ENCODE data around the gene TNMD. TPM values are rescaled to one million over a fixed set of nuclear protein-coding genes. Genes with fewer than 3 reads are reported as not detected.

Gene TNMD
- total and polyA plus RNA-seq, 2 donors (not counting 3 experiments of a cell fraction or from before 2014, with no cell fraction given), result not detected

- peaks cover 3% of the 10 kb centered on the region for H3K79me2 ChIP-seq (ENCODE audit: control insufficient read depth, insufficient read depth, low read length)
- peak overlapping the region in 1 of 3 experiments; percentile 69 for H3K4me3 ChIP-seq (replicated peaks in 1 of 3; ENCODE audit: insufficient read depth in 1 of 3, low read depth in 1 of 3, low read length in 3 of 3)
- dilution Hi-C loops (cut with MboI; ENCODE audit: extremely low pct_ligation_motif_present, low sequenced_read_pairs), result no loop called here
- H3K4me2 ChIP-seq (ENCODE audit: insufficient read depth, low read length), result no peak overlapping the region
- ChIA-PET CTCF (interaction anchor here (1.1 kb wide), 1 partner anchor 20 kb away, joined by 3 read pairs; no protein-coding TSS in a partner anchor), POLR2A (no interaction called here)
- DNase-seq (ENCODE audit: low read depth, low spot score), result peak; percentile 1
- BruUV-seq (replicated peaks), result no TSS peak
- H3K27ac ChIP-seq (ENCODE audit: insufficient read depth, low read depth, low read length), result no peak overlapping the region
- TF ChIP-seq JUN (IDR thresholded peaks at IDR 0.05; ENCODE audit: borderline replicate concordance, insufficient read depth, insufficient read length, low read depth) (no peak), MYC (IDR thresholded peaks at IDR 0.05; ENCODE audit: low read depth, low read length) (no peak)
- H3K9ac ChIP-seq (replicated peaks; ENCODE audit: extremely low read depth, insufficient read depth, low read length), result no peak overlapping the region
- peaks cover 4% of the 10 kb centered on the region for H3K4me1 ChIP-seq (ENCODE audit: control insufficient read depth, extremely low read depth, insufficient read depth, low read length)
- H3K9me1 ChIP-seq (replicated peaks; ENCODE audit: control insufficient read depth, extremely low read depth, insufficient read depth, low read length), result no peaks in the 10 kb centered on the region
- FAIRE-seq, result no peak
- H3K27me3 ChIP-seq (ENCODE audit: control insufficient read depth in 2 of 2, insufficient read depth in 2 of 2, low read length in 2 of 2), result no peaks in the 10 kb centered on the region
- H3K9me3 ChIP-seq (replicated peaks; ENCODE audit: control insufficient read depth, insufficient read depth, low read length), result no peaks in the 10 kb centered on the region
- H2AFZ ChIP-seq (ENCODE audit: low read depth, low read length), result no peak overlapping the region
- H4K20me1 ChIP-seq (replicated peaks; ENCODE audit: control insufficient read depth, extremely low read depth, insufficient read depth, low read length), result no peaks in the 10 kb centered on the region
- intact Hi-C loops (cut with micrococcal nuclease), result no loop called here
- peaks cover 0 to 4% of the 10 kb centered on the region in 2 experiments for H3K36me3 ChIP-seq (ENCODE audit: control insufficient read depth in 2 of 2, extremely low read depth in 1 of 2, insufficient read depth in 2 of 2, low read length in 2 of 2)
Measured at GRCh38 chrX:100635040-100635439, 50.3 kb downstream of the TNMD start.

GRCh38 chrX:100635989-100636320 is 51.2 kb downstream of the TNMD start:
- POLR2A ChIA-PET, result interaction anchor here (1.4 kb wide), 1 partner anchor 14 kb away, joined by 5 read pairs; no protein-coding TSS in a partner anchor
- TF ChIP-seq FOS (IDR thresholded peaks at IDR 0.05; ENCODE audit: borderline replicate concordance, insufficient read depth, low read length), result no peak
- TF ChIP-seq MAX (IDR thresholded peaks at IDR 0.05; ENCODE audit: insufficient read depth, insufficient read length), result no peak
- no peak for TF ChIP-seq GATA2 (IDR thresholded peaks at IDR 0.05; ENCODE audit: insufficient read depth, insufficient read length, low read depth, low read length)
- no peak for TF ChIP-seq MYC (IDR thresholded peaks at IDR 0.05; ENCODE audit: low read depth, low read length)
- no peak for TF ChIP-seq CTCF (IDR thresholded peaks at IDR 0.05; ENCODE audit: extremely low read depth in 1 of 2, insufficient read depth in 1 of 2, low read depth in 1 of 2, low read length in 2 of 2)
- TF ChIP-seq JUN (IDR thresholded peaks at IDR 0.05; ENCODE audit: borderline replicate concordance, insufficient read depth, insufficient read length, low read depth), result no peak
- TF ChIP-seq EZH2 (IDR thresholded peaks at IDR 0.05; ENCODE audit: borderline replicate concordance, low read depth, low read length, severe bottlenecking), result no peak
- TF ChIP-seq POLR2AphosphoS5 (IDR thresholded peaks at IDR 0.05; ENCODE audit: insufficient read depth, low read depth, low read length), result no peak
- TF ChIP-seq POLR2A (IDR thresholded peaks at IDR 0.05; ENCODE audit: low read depth, low read length), result no peak
- peaks cover 4% of the 10 kb centered on the region for H3K4me1 ChIP-seq (ENCODE audit: control insufficient read depth, extremely low read depth, insufficient read depth, low read length)
- peak overlapping the region; percentile 83 for H2AFZ ChIP-seq (ENCODE audit: low read depth, low read length)
- intact Hi-C loops (cut with micrococcal nuclease) (loop anchor here (1.0 to 2.0 kb wide), 2 partner anchors 8 to 21 kb away; partner anchors contain the start of gene SRPX2), dilution Hi-C loops (cut with MboI; ENCODE audit: extremely low pct_ligation_motif_present, low sequenced_read_pairs) (no loop called here)
- peak overlapping the region; percentile 97 for H3K9ac ChIP-seq (replicated peaks; ENCODE audit: extremely low read depth, insufficient read depth, low read length)
- CTCF ChIA-PET, result interaction anchor here (0.7 to 2.7 kb wide), 13 partner anchors 9 to 188 kb away, joined by 3 to 48 read pairs (median 7); no protein-coding TSS in a partner anchor
- H3K9me3 ChIP-seq (replicated peaks; ENCODE audit: control insufficient read depth, insufficient read depth, low read length), result no peaks in the 10 kb centered on the region
- no peaks in the 10 kb centered on the region for H3K9me1 ChIP-seq (replicated peaks; ENCODE audit: control insufficient read depth, extremely low read depth, insufficient read depth, low read length)
- peak; percentile 48 for FAIRE-seq
- BruUV-seq (replicated peaks), result no TSS peak
- DNase-seq (ENCODE audit: low read depth, low spot score), result no peak
- H3K27me3 ChIP-seq (ENCODE audit: control insufficient read depth in 2 of 2, insufficient read depth in 2 of 2, low read length in 2 of 2), result no peaks in the 10 kb centered on the region
- H4K20me1 ChIP-seq (replicated peaks; ENCODE audit: control insufficient read depth, extremely low read depth, insufficient read depth, low read length), result no peaks in the 10 kb centered on the region
- H3K4me2 ChIP-seq (ENCODE audit: insufficient read depth, low read length), result peak overlapping the region; percentile 86
- H3K36me3 ChIP-seq (ENCODE audit: control insufficient read depth in 2 of 2, extremely low read depth in 1 of 2, insufficient read depth in 2 of 2, low read length in 2 of 2), result peaks cover 0 to 2% of the 10 kb centered on the region in 2 experiments
- H3K79me2 ChIP-seq (ENCODE audit: control insufficient read depth, insufficient read depth, low read length), result peaks cover 3% of the 10 kb centered on the region
- H3K27ac ChIP-seq (ENCODE audit: insufficient read depth, low read depth, low read length), result peak overlapping the region; percentile 78
- H3K4me3 ChIP-seq (replicated peaks in 1 of 3; ENCODE audit: insufficient read depth in 1 of 3, low read depth in 1 of 3, low read length in 3 of 3), result peak overlapping the region; percentile 69 to 86 (median 81)
